Amygdala (tissue), 56 donors: ENCODE measurements around the gene VASP.
"Not testable (repeated sequence)": the region's sequence is repeated elsewhere in the genome, so short reads cannot be mapped to it uniquely, and the experiment has no call there.

ENCODE experiments used
- DNase-seq, 56 donors: peaks; one replicate each; lab custom pipeline; 2025; lab: John Stamatoyannopoulos, UW

The VASP gene

GRCh38 chr19:45495178-45495577, 12.1 kb upstream of the VASP start:
- no peak for DNase-seq

- peak in 13 of 56 donors; percentile 5 to 66 (median 30) for DNase-seq
Observed at GRCh38 chr19:45496349-45496953, 10.8 kb upstream of the VASP start.

GRCh38 chr19:45497791-45498190, 9.5 kb upstream of the VASP start:
- DNase-seq, result no peak

- peak in 5 of 56 donors; percentile 2 to 27 (median 6) for DNase-seq
Observed at GRCh38 chr19:45498411-45499195, 8.7 kb upstream of the VASP start, which contains the start of gene PPM1N. PPM1N (plus strand) TSS chr19:45498443; CDS start chr19:45498473, 30 bp downstream.

- peak in 4 of 56 donors; percentile 4 to 44 (median 28) for DNase-seq
Observed at GRCh38 chr19:45499196-45500180, 7.8 kb upstream of the VASP start.

GRCh38 chr19:45500918-45501729, 6.2 kb upstream of the VASP start:
- no peak for DNase-seq

GRCh38 chr19:45501730-45502014, 5.6 kb upstream of the VASP start:
- DNase-seq, result no peak

GRCh38 chr19:45502111-45502510, 5.2 kb upstream of the VASP start:
- DNase-seq, result no peak

GRCh38 chr19:45503909-45504308, 3.4 kb upstream of the VASP start:
- DNase-seq, result no peak

GRCh38 chr19:45505151-45505995, 1.9 kb upstream of the VASP start:
- DNase-seq, result no peak

- DNase-seq, result no peak
Observed at GRCh38 chr19:45505996-45506245, 1.4 kb upstream of the VASP start.

- DNase-seq, result peak in 54 of 56 donors; percentile 24 to 92 (median 76)
Observed at GRCh38 chr19:45506246-45506988, 862 bp upstream of the VASP start.

GRCh38 chr19:45507872-45508416, 665 bp downstream of the VASP start:
- peak in 3 of 56 donors; percentile 31 to 45 (median 37) for DNase-seq

GRCh38 chr19:45508417-45508860, 1.2 kb downstream of the VASP start:
- DNase-seq, result peak in 1 of 56 donors; percentile 7

- DNase-seq, result peak in 18 of 56 donors; percentile 8 to 45 (median 23)
Observed at GRCh38 chr19:45508861-45509691, 1.8 kb downstream of the VASP start.

GRCh38 chr19:45509692-45510015, 2.4 kb downstream of the VASP start:
- no peak for DNase-seq

- not testable (repeated sequence) for DNase-seq
Observed at GRCh38 chr19:45510352-45510751, 3.1 kb downstream of the VASP start.

GRCh38 chr19:45511074-45511473, 3.8 kb downstream of the VASP start:
- no peak for DNase-seq
